H9 (cell line): ENCODE results near the gene S1PR3. TPM values are rescaled to one million over a fixed set of nuclear protein-coding genes. Genes with fewer than 3 reads are reported as not detected.

Source experiments
- DNase-seq: peaks from one replicate; pipeline ENCODE4 v3.0.0-alpha.2; 2017
- H2AFZ ChIP-seq: one replicate; pipeline ENCODE4 v1.6.1; 2013; ENCODE audit warnings: mild to moderate bottlenecking, low read length, control low read depth, moderate library complexity
- H2AK5ac ChIP-seq: 2 replicates; pipeline ENCODE4 v1.6.1; 2013; ENCODE audit warnings: low read length, control low read depth, mixed read lengths; ENCODE audit not compliant: insufficient read length
- H2BK120ac ChIP-seq: one replicate; pipeline ENCODE4 v1.6.1; 2013; ENCODE audit warnings: low read depth, mild to moderate bottlenecking, low read length, control low read depth, inconsistent platforms; ENCODE audit not compliant: poor library complexity, severe bottlenecking
- H2BK12ac ChIP-seq: 2 replicates; pipeline ENCODE4 v1.6.1; 2013; ENCODE audit warnings: low read length, control low read depth, mixed read lengths, low read depth; ENCODE audit not compliant: insufficient read length
- H2BK15ac ChIP-seq: 2 replicates; pipeline ENCODE4 v1.6.1; 2013; ENCODE audit warnings: low read depth, low read length, control low read depth
- H2BK20ac ChIP-seq: one replicate; pipeline ENCODE4 v1.6.1; 2013; ENCODE audit warnings: low read depth, mild to moderate bottlenecking, low read length, control low read depth, inconsistent platforms; ENCODE audit not compliant: poor library complexity, severe bottlenecking
- H2BK5ac ChIP-seq: 2 replicates; pipeline ENCODE4 v1.6.1; 2013; ENCODE audit warnings: low read length, control low read depth, mixed read lengths; ENCODE audit not compliant: insufficient read length
- H3K14ac ChIP-seq: 2 replicates; pipeline ENCODE4 v1.6.1; 2013; ENCODE audit warnings: low read length, control low read depth; ENCODE audit not compliant: insufficient read depth
- H3K18ac ChIP-seq: 2 replicates; pipeline ENCODE4 v1.6.1; 2013; ENCODE audit warnings: low read depth, mild to moderate bottlenecking, mixed read lengths, low read length, control low read depth; ENCODE audit not compliant: insufficient read length
- H3K23ac ChIP-seq: 2 replicates; pipeline ENCODE4 v1.6.1; 2013; ENCODE audit warnings: low read length, control low read depth, mixed read lengths, low read depth; ENCODE audit not compliant: insufficient read length
- H3K23me2 ChIP-seq: 2 replicates; pipeline ENCODE4 v1.6.1; 2013; ENCODE audit warnings: low read depth, mild to moderate bottlenecking, mixed read lengths, low read length, control low read depth; ENCODE audit not compliant: insufficient read length, poor library complexity, severe bottlenecking
- H3K27ac ChIP-seq: 2 replicates; pipeline ENCODE4 v1.5.1; 2013; ENCODE audit warnings: low read length, control low read depth, mixed read lengths, low read depth; ENCODE audit not compliant: insufficient read length
- H3K27me3 ChIP-seq: 2 replicates; pipeline ENCODE4 v1.6.1; 2013; ENCODE audit warnings: low read length, control low read depth, inconsistent platforms; ENCODE audit not compliant: insufficient read depth
- H3K4ac ChIP-seq: 2 replicates; pipeline ENCODE4 v1.6.1; 2013; ENCODE audit warnings: low read depth, mild to moderate bottlenecking, control low read depth, inconsistent platforms, low read length, moderate library complexity
- H3K4me1 ChIP-seq: 2 replicates; pipeline ENCODE4 v1.6.1; 2013; ENCODE audit warnings: low read length, control low read depth, inconsistent platforms; ENCODE audit not compliant: insufficient read depth
- H3K4me2 ChIP-seq: 2 replicates; pipeline ENCODE4 v1.6.1; 2013; ENCODE audit warnings: low read length, control low read depth, mixed read lengths; ENCODE audit not compliant: insufficient read length, insufficient read depth
- H3K56ac ChIP-seq: 2 replicates; pipeline ENCODE4 v1.6.1; 2013; ENCODE audit warnings: low read depth, mild to moderate bottlenecking, mixed read lengths, low read length, control low read depth; ENCODE audit not compliant: insufficient read length
- H3K79me1 ChIP-seq: 2 replicates; pipeline ENCODE4 v1.6.1; 2013; ENCODE audit warnings: low read depth, mild to moderate bottlenecking, moderate library complexity, low read length, control low read depth, inconsistent platforms; ENCODE audit not compliant: insufficient read depth, poor library complexity, severe bottlenecking
- H3K79me2 ChIP-seq: 2 replicates; pipeline ENCODE4 v1.6.1; 2013; ENCODE audit warnings: low read length, control low read depth, inconsistent platforms; ENCODE audit not compliant: insufficient read depth
- H3K9ac ChIP-seq: 2 replicates; pipeline ENCODE4 v1.6.1; 2013; ENCODE audit warnings: low read length, control low read depth, mixed read lengths; ENCODE audit not compliant: insufficient read length; ENCODE audit errors: extremely low read depth
- H3K9me3 ChIP-seq: one replicate; pipeline ENCODE4 v1.6.1; 2013; ENCODE audit warnings: low read depth, low read length, inconsistent platforms; ENCODE audit not compliant: control insufficient read depth
- H3T11ph ChIP-seq: one replicate; pipeline ENCODE4 v1.6.1; 2013; ENCODE audit warnings: mild to moderate bottlenecking, low read length, control low read depth, inconsistent platforms
- H4K20me1 ChIP-seq: one replicate; pipeline ENCODE4 v1.6.1; 2013; ENCODE audit not compliant: control insufficient read depth, insufficient read length, insufficient read depth
- H4K5ac ChIP-seq: 2 replicates; pipeline ENCODE4 v1.6.1; 2013; ENCODE audit warnings: low read depth, mild to moderate bottlenecking, mixed read lengths, low read length, control low read depth; ENCODE audit not compliant: insufficient read length
- H4K8ac ChIP-seq: replicated peaks from 2 replicates; pipeline ENCODE4 v1.6.1; 2013; ENCODE audit warnings: low read length, control low read depth, mixed read lengths, low read depth; ENCODE audit not compliant: insufficient read length
- H4K91ac ChIP-seq: 2 replicates; pipeline ENCODE4 v1.6.1; 2013; ENCODE audit warnings: low read depth, mild to moderate bottlenecking, moderate library complexity, mixed read lengths, low read length, control low read depth; ENCODE audit not compliant: insufficient read length
- H3K27ac Mint-ChIP-seq, 3 experiments: 2 replicates in 2 of 3; 3 replicates in 1 of 3; pipeline ENCODE4 v1.8.0; 2020 to 2021; ENCODE audit warnings: mixed read lengths in 3 of 3, mild to moderate bottlenecking in 1 of 3, moderate library complexity in 1 of 3
- H3K27me3 Mint-ChIP-seq: 2 replicates; pipeline ENCODE4 v1.8.0; 2021; ENCODE audit warnings: low read depth, mild to moderate bottlenecking, moderate library complexity, mixed read lengths
- H3K36me3 Mint-ChIP-seq, 3 experiments: 2 replicates in 2 of 3; 3 replicates in 1 of 3; pipeline ENCODE4 v1.8.0; 2020 to 2021; ENCODE audit warnings: low read depth in 3 of 3, mixed read lengths in 3 of 3; ENCODE audit not compliant: insufficient read depth in 1 of 3
- H3K4me1 Mint-ChIP-seq, 2 experiments: 2 replicates each; pipeline ENCODE4 v1.8.0; 2020; ENCODE audit warnings: mixed read lengths in 2 of 2
- H3K4me3 Mint-ChIP-seq, 2 experiments: 2 replicates in 1 of 2; 3 replicates in 1 of 2; pipeline ENCODE4 v1.8.0; 2020 to 2021; ENCODE audit warnings: mild to moderate bottlenecking in 2 of 2, mixed read lengths in 2 of 2, moderate library complexity in 1 of 2
- H3K9me3 Mint-ChIP-seq, 2 experiments: 2 replicates in 1 of 2; 3 replicates in 1 of 2; pipeline ENCODE4 v1.8.0; 2020; ENCODE audit warnings: mild to moderate bottlenecking in 2 of 2, mixed read lengths in 2 of 2, moderate library complexity in 1 of 2
- CTCF ChIP-seq: fragments of 200-600 bp; sonication (generic); conservative IDR thresholded peaks from 3 replicates; pipeline ENCODE4 v1.8.0; 2021; ENCODE audit warnings: antibody characterized with exemption, mild to moderate bottlenecking
- WGBS: extraction: QIAGEN DNeasy Blood & Tissue Kit; methylation state at CpG from one replicate; pipeline ENCODE4 v1.1.7; 2013; ENCODE audit warnings: missing lambda C conversion rate, low lambda C conversion rate, mixed read lengths; ENCODE audit not compliant: insufficient read length; ENCODE audit errors: extremely low coverage; 5-methylcytosine and 5-hydroxymethylcytosine counted together
- total RNA-seq: library from RNA; stranded (reverse); gene quantifications from 2 replicates; pipeline ENCODE4 v1.2.1, GENCODE V29; 2021

The S1PR3 gene
- total RNA-seq, 1 experiment from 2014 or later: 3.3 TPM

GRCh38 chr9:89008055-89008743 lies 16.9 kb downstream of the S1PR3 start:
- Histone ChIP-seq H2BK15ac (no peak overlapping the region), H2BK20ac (no peak overlapping the region), H3K9ac (no peak overlapping the region), H3K9me3 (no peaks in the 10 kb centered on the region), H3K4me1 (no peaks in the 10 kb centered on the region), H2BK5ac (no peak overlapping the region), H4K5ac (no peak overlapping the region), H3K79me1 (no peaks in the 10 kb centered on the region), H3K56ac (no peak overlapping the region), H3K4me2 (no peak overlapping the region), H3K4ac (no peak overlapping the region), H4K91ac (no peak overlapping the region), H3T11ph (no peak overlapping the region), H3K14ac (peak overlapping the region; percentile 57; the same call in 1 of the 2 replicates), H3K18ac (no peak overlapping the region), H2AFZ (no peak overlapping the region), H3K27me3 (no peaks in the 10 kb centered on the region), H3K23ac (no peak overlapping the region), H4K20me1 (no peaks in the 10 kb centered on the region), H3K79me2 (no peaks in the 10 kb centered on the region), H2BK120ac (no peak overlapping the region), H4K8ac (no peak overlapping the region), H2BK12ac (no peak overlapping the region), H3K27ac (no peak overlapping the region), H3K23me2 (no peaks in the 10 kb centered on the region), H2AK5ac (no peak overlapping the region)
- TF ChIP-seq CTCF: no peak
- peak overlapping the region in 1 of 3 experiments; percentile 12; a peak in 1 of 7 replicates for H3K27ac Mint-ChIP-seq
- no peaks in the 10 kb centered on the region; a peak in 1 of 7 replicates for H3K36me3 Mint-ChIP-seq
- WGBS: no CpG with 5 or more reads among the region's 9 CpGs
- H3K27me3 Mint-ChIP-seq: no peaks in the 10 kb centered on the region; the same call in 1 of the 2 replicates
- H3K9me3 Mint-ChIP-seq: no peaks in the 10 kb centered on the region
- H3K4me1 Mint-ChIP-seq: peaks cover 27 to 33% of the 10 kb centered on the region in 2 experiments
- H3K4me3 Mint-ChIP-seq: no peak overlapping the region
- DNase-seq: no peak
